ENCODE results near the gene PAQR8.

DNA sequence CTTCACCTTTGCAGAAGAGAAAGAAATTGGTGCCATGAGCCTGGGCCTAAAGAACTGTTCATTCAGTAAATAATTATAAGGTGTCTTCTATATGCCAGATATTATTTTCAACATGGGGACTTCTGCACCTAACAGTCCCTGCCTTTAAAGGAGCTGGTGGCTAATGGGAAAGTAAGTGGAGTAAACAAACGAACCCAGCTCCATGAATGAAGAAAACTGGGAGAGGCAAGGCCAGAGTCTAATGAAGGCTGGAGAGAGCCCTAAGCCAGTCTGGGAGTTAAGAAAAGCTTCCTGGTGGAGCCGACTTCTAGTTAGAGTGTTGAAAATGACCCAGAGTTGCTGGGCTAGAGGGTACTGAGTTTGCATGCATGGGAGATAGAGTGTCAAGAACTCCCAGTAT, 34.0 kb downstream of the PAQR8 start:
- TF ChIP-seq, protein P1, sequence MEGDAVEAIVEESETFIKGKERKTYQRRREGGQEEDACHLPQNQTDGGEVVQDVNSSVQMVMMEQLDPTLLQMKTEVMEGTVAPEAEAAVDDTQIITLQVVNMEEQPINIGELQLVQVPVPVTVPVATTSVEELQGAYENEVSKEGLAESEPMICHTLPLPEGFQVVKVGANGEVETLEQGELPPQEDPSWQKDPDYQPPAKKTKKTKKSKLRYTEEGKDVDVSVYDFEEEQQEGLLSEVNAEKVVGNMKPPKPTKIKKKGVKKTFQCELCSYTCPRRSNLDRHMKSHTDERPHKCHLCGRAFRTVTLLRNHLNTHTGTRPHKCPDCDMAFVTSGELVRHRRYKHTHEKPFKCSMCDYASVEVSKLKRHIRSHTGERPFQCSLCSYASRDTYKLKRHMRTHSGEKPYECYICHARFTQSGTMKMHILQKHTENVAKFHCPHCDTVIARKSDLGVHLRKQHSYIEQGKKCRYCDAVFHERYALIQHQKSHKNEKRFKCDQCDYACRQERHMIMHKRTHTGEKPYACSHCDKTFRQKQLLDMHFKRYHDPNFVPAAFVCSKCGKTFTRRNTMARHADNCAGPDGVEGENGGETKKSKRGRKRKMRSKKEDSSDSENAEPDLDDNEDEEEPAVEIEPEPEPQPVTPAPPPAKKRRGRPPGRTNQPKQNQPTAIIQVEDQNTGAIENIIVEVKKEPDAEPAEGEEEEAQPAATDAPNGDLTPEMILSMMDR (conservative IDR thresholded peaks at IDR 0.05; ENCODE audit: low read depth, low read length) = no peak
- no peak for TF ChIP-seq POLR2A (IDR thresholded peaks at IDR 0.05; ENCODE audit: low read depth, low read length)
- TF ChIP-seq MXI1 (IDR thresholded peaks at IDR 0.05; ENCODE audit: borderline replicate concordance, low read depth, low read length) = no peak
- no peak for TF ChIP-seq NFE2L2 (IDR thresholded peaks at IDR 0.05; ENCODE audit: low read depth, low read length)
- TF ChIP-seq BHLHE40 (IDR thresholded peaks at IDR 0.05; ENCODE audit: low read depth, low read length) = no peak
- no peak for TF ChIP-seq FOS (IDR thresholded peaks at IDR 0.05; ENCODE audit: low read depth, low read length)
- TF ChIP-seq, protein P2, sequence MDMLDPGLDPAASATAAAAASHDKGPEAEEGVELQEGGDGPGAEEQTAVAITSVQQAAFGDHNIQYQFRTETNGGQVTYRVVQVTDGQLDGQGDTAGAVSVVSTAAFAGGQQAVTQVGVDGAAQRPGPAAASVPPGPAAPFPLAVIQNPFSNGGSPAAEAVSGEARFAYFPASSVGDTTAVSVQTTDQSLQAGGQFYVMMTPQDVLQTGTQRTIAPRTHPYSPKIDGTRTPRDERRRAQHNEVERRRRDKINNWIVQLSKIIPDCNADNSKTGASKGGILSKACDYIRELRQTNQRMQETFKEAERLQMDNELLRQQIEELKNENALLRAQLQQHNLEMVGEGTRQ (IDR thresholded peaks at IDR 0.05; ENCODE audit: low read depth, low read length) = no peak
- no peak for TF ChIP-seq CHD1 (IDR thresholded peaks at IDR 0.05; ENCODE audit: low read depth, low read length)
- TF ChIP-seq MAFK (IDR thresholded peaks at IDR 0.05; ENCODE audit: low read depth, low read length) = no peak
